Measurements from ENCODE around the gene FAF2. TPM values are rescaled to one million over a fixed set of nuclear protein-coding genes. Genes with fewer than 3 reads are reported as not detected.
"Not testable (repeated sequence)": the region's sequence is repeated elsewhere in the genome, so short reads cannot be mapped to it uniquely, and the experiment has no call there.

The FAF2 gene
- total RNA-seq, 1 donor from 2014 or later = 31.8 TPM

GRCh38 chr5:176441921-176442323 lies 6.3 kb upstream of the FAF2 start:
- H3K27ac ChIP-seq = no peak overlapping the region
- H3K4me3 ChIP-seq = no peak overlapping the region
- H3K36me3 ChIP-seq = no peaks in the 10 kb centered on the region
- no peak for TF ChIP-seq CTCF (IDR thresholded peaks at IDR 0.05)
- no peaks in the 10 kb centered on the region for H3K9me3 ChIP-seq
- intact Hi-C loops (cut with DNase I) = no loop called here
- DNase-seq = no peak
- H3K27me3 ChIP-seq (ENCODE audit: low read depth) = no peaks in the 10 kb centered on the region
- peaks cover 7% of the 10 kb centered on the region for H3K4me1 ChIP-seq
- ATAC-seq = no peak

- DNase-seq; H3K27ac ChIP-seq; H3K27me3 ChIP-seq (ENCODE audit: low read depth); H3K9me3 ChIP-seq; H3K36me3 ChIP-seq; H3K4me1 ChIP-seq; ATAC-seq; intact Hi-C loops (cut with DNase I); H3K4me3 ChIP-seq: not testable (repeated sequence)
Measured at GRCh38 chr5:176442911-176443310, 5.3 kb upstream of the FAF2 start.

- TF ChIP-seq CTCF (IDR thresholded peaks at IDR 0.05) = no peak
- no peak for ATAC-seq
- H3K27ac ChIP-seq = no peak overlapping the region
- intact Hi-C loops (cut with DNase I) = no loop called here
- no peak for DNase-seq
- H3K4me3 ChIP-seq = no peak overlapping the region
- peaks cover 19% of the 10 kb centered on the region for H3K4me1 ChIP-seq
- H3K36me3 ChIP-seq = no peaks in the 10 kb centered on the region
- H3K27me3 ChIP-seq (ENCODE audit: low read depth) = no peaks in the 10 kb centered on the region
- no peaks in the 10 kb centered on the region for H3K9me3 ChIP-seq
Measured at GRCh38 chr5:176444742-176445141, 3.4 kb upstream of the FAF2 start.

- Histone ChIP-seq H3K9me3 (no peaks in the 10 kb centered on the region), H3K36me3 (no peaks in the 10 kb centered on the region), H3K4me3 (no peak overlapping the region), H3K27ac (no peak overlapping the region), H3K27me3 (ENCODE audit: low read depth) (no peaks in the 10 kb centered on the region), H3K4me1 (peaks cover 26% of the 10 kb centered on the region)
- DNase-seq = no peak
- intact Hi-C loops (cut with DNase I) = no loop called here
- ATAC-seq = no peak
- no peak for TF ChIP-seq CTCF (IDR thresholded peaks at IDR 0.05)
Measured at GRCh38 chr5:176446028-176446665, 2.0 kb upstream of the FAF2 start.

GRCh38 chr5:176446884-176447590 lies 1.1 kb upstream of the FAF2 start:
- Histone ChIP-seq H3K36me3 (no peaks in the 10 kb centered on the region), H3K4me3 (peak overlapping the region; percentile 72), H3K9me3 (no peaks in the 10 kb centered on the region), H3K27ac (peak overlapping the region; percentile 97), H3K4me1 (peaks cover 32% of the 10 kb centered on the region), H3K27me3 (ENCODE audit: low read depth) (no peaks in the 10 kb centered on the region)
- intact Hi-C loops (cut with DNase I) = no loop called here
- TF ChIP-seq CTCF (IDR thresholded peaks at IDR 0.05) = no peak
- DNase-seq = no peak
- ATAC-seq = peak; percentile 1 to 4

- H3K27ac ChIP-seq = peak overlapping the region; percentile 97
- no peak for TF ChIP-seq CTCF (IDR thresholded peaks at IDR 0.05)
- peak overlapping the region; percentile 72 for H3K4me3 ChIP-seq
- H3K27me3 ChIP-seq (ENCODE audit: low read depth) = no peaks in the 10 kb centered on the region
- intact Hi-C loops (cut with DNase I) = no loop called here
- no peaks in the 10 kb centered on the region for H3K9me3 ChIP-seq
- H3K36me3 ChIP-seq = no peaks in the 10 kb centered on the region
- DNase-seq (no peak), ATAC-seq (peak in 1 of 2 donors; percentile 64)
- H3K4me1 ChIP-seq = peaks cover 37% of the 10 kb centered on the region
Measured at GRCh38 chr5:176447591-176447977, 601 bp upstream of the FAF2 start.

Measured in lower lobe of right lung (tissue), 2 donors.